ENCODE results near the gene IRF2BPL.

Gene IRF2BPL

GRCh38 chr14:77028384-77029231 lies at the start of gene IRF2BPL:
IRF2BPL (minus strand) TSS chr14:77028708; CDS start chr14:77027792, 916 bp downstream.
- DNase-seq, result peak; percentile 76

DNA sequence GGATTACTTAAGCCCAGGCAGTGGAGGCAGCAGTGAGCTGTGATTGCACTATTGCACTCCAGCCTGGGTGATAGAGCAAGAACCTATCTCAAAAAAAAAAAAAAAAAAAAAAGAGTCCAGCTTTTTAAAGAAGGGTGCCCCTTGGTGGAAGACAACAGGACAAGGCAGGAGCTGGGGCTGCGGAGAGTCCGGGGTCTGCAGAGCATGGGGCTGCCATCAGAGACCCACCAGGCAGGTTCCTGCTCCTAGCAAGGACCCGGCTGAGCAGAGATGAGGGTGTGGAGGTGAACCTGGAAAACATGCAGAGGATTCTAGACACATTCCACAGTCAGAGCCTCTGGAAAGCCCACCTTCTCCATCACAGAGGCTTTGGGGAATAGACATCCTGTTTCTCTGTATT lies 48.5 kb upstream of the IRF2BPL start:
- DNase-seq, result no peak

DNA sequence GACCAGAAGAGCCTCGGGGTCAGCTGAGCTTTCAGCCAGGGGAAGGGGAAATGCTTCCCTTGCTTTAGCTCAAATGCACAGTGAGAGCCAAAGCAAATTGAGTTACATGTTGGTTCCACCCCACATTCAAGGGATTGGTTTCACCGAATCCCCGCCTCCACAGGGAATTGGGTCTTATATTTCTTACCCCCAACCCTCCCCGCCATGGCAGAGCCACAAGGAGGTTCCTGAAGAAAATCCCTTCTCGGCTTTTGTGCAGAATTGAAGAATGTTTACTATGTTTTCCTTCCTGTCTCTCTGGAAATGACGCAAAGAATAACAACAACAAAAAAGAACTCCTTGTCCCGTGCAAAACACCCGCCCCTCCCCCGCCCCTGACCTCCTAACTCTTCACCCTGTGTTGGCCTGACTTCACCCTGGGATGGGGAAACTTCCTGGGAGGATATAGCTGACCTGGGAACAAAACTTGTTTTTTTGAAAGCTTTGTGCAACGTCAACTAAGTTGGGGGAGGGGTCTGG lies 47.7 kb upstream of the IRF2BPL start:
- no peak for DNase-seq

- no peak for DNase-seq
Observed at GRCh38 chr14:77074969-77075368, 46.5 kb upstream of the IRF2BPL start.

DNA sequence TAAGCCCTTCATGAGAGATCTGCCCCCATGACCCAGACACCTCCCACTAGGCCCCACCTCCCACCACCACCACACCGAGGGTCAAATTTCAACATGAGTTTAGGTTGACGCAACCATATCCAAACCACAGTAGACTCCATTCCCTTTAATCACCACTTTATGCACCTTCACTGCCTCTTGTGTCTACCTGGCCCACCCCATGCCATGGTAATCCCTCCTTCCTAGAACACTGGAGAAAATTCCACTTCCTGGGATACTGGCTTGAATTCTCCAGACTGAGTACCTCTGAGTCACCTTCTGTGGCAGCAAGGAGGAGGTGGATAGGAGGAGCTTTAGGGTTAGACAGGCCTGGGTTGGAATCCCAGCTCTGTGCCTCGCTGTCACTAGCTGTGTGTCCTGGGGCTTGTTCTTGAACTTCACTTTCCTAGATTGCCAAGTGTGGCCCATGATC lies 43.5 kb upstream of the IRF2BPL start:
- no peak for DNase-seq

- DNase-seq, result no peak
Observed at GRCh38 chr14:77069551-77069950, 41.0 kb upstream of the IRF2BPL start.

DNA sequence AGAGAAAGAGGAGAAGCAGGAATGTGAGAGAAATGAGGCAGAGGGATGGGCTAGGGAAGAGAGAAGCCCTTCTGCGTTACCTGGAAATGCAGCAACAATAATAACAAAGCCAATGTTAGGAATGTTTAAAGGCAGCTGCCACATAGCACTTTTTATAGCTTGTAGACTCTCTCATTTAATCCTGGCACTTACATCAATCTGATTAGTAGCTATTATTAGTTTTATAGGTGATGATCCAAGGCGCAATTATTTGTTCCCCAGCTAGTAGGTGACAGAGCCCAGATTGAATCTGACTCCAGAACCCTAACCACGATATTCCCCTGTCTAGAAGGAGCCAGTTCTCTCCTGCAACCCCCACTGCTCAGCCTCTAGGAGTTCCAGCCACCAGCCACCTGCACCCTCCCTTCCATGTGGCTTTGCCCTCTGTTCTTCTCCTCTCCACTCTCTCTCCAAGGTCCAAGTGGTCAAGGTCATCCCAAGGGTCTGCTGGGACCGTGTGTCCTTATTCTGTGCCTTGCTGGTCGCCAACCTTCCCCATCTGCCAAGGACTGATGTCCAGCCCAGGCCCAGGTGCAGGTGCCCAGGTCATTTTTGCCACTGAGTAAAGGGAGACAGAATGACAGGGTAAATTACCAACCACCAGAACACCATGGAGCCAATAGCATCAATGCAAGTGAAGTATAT lies 40.2 kb upstream of the IRF2BPL start:
- no peak for DNase-seq

GRCh38 chr14:77067632-77068516 lies 39.4 kb upstream of the IRF2BPL start:
- no peak for DNase-seq

DNA sequence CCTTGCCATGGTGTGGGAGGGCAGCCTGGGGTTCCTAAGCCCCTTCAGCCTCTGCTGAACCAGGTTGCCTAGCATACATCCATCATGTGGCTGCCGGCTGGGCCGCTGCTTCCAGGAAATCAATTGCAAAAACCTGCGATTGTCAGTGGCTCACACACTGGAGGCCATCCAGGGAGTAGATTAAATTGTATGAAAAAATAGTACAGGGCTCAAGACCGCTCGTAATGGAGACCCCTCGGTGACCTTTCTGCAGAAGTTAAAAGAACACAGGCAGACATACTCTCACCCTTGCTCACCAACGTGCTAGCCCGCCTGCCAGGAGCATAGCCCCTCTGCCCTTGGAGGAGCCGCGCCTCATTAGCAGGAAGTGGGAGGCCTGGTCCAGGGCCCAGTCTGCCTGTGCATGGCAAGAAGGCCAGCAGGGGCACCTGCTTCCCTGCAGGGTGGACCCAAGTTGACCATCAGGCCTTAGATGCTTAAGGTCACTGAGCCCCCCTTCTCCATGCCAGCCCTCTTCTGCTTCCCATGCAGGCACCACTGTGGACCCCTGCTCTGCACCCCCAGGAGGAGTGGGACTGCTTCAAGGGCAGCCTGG lies 38.2 kb upstream of the IRF2BPL start:
- DNase-seq, result no peak

- DNase-seq, result no peak
Observed at GRCh38 chr14:77065851-77066577, 37.5 kb upstream of the IRF2BPL start.

DNA sequence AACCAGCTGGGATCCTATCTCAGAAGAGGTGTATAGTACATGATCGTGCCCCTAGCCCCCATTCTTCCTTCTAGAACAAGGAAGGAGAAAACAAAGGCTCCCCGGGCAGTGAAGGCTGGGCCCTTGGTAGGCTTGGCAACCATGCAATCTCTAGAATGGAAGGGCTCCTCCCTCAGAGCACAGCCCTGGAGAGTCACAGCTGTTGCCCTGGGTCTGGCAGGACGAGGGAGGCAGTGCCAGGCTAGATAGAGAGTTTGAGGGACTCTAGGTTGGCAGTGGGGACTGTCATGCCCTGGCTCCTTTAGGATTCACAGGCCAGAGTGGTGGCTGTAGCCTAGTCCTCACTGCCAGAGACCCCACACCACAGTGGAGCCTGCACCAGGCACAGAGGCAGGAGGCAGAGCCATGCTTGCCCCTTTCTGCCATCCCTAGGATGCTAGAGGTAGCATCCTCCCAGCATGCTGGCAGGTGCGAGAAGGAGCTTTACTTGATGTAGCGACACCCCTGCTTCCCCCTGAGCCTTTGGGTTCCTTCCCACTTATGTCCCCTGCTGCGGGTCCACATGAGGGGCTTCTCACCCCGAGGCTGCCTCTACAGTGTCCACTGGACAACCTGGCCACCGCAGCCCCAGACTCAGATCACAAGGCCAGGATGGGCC lies 36.1 kb upstream of the IRF2BPL start:
- DNase-seq, result no peak

DNA sequence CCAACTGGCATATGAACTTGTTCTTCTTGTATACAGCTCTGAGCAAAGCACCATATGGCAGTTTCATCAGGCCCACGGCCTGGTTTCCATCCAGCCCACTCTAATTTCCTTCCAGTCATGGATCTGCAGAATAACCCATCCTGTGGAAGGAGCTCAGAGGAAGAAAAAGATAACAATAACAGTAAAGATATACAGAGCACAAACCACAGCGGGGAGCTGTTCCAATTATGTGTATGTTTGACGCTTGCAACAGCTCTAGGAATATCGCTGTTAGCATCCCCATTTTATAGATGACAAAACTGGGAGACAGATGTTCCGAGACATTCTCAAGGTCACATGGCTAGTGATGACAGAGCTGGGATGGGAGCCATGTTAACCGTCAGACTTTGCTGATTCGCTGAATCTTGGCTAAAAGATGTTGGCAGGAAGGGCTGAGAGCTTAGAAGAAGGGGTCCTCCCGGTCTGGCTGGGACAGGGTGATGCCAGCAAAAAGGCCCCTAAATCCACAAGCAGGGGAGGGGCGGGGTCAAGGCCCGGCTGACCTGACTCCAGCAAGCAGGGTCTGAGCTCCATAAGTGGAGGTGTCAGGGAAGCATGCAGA lies 35.2 kb upstream of the IRF2BPL start:
- DNase-seq, result no peak

- no peak for DNase-seq
Observed at GRCh38 chr14:77062261-77062660, 33.8 kb upstream of the IRF2BPL start.

- DNase-seq, result no peak
Observed at GRCh38 chr14:77061630-77062257, 33.2 kb upstream of the IRF2BPL start.

DNA sequence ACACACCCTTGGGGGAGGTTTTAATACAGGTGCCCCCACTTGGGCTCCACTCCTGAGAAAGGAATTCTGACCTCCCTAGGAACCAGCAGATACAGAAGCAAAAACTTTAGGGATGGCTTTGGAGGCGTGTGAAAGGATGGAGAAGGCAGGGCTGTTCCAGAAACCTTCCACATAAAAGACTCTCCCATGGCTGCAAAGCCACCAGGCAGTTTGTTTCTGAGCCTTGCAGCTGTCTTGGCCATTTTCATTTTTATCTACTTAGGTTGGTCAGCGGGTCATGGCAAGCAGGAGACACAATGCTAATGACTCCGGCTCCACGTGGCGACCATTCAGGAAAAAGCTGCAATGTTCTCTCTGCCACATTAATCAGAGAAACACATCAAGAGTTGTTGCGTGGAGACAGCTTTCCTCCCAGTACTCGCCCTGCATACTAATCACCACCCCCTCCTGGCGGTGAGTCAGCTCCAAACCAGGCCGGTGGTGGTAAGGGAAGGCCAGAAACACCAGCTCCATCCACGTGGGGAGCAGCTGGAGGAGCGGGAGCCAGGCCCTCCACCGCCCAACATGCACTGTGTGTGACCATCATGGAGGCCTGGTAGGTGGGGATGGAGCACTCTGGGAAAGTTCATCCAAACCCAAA lies 30.9 kb upstream of the IRF2BPL start:
- DNase-seq, result no peak

DNA sequence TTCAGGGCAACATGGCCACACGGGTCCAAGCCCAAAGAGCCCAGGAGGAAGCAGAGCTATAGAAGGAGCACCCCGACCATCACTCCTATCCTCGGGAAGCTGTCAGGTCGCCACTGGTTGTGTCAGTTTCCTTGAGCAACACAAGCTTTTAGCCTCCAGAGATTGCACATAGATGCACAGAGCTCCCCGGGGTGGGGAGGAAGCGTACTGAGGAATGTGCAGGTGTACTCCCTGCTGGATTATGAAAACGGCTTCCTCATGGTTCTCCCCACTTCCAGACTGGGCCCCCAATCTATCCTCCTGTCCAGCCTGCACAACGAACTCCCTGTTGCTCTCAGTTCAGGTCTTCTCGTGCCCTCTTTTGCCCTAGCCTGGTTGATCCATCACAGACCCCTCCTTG lies 30.3 kb upstream of the IRF2BPL start:
- DNase-seq, result no peak

- DNase-seq, result no peak
Observed at GRCh38 chr14:77058117-77058516, 29.6 kb upstream of the IRF2BPL start.

GRCh38 chr14:77055981-77056380 lies 27.5 kb upstream of the IRF2BPL start:
- DNase-seq, result no peak

DNA sequence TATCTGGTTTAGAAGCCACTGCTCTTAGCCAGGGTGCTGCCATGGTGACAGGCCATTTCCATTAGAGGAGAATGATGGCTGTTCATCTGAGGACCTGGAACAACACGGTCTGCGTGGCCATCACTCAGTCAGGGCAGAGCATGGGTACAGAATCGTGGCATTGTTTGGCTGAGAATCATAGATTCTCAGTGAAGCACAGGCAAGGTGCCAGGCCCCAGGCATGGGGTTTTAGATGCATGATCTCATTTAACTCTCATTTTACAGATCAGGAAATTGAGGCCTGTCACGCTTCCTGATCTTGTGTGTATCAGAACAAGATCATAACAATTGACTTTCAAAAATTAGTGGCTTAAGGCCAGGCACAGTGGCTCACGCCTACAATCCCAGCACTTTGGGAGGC lies 26.8 kb upstream of the IRF2BPL start:
- no peak for DNase-seq
